MCF 10A (cell line): ENCODE data around the gene MBIP. TPM values are rescaled to one million over a fixed set of nuclear protein-coding genes. Genes with fewer than 3 reads are reported as not detected.
A peak's percentile ranks its signal among the peaks of the same experiment; 100 is the strongest.

Experiments used
- BruUV-seq: library from RNA; stranded (reverse); fragments of 400-500 nt; replicated peaks from 2 replicates; lab custom pipeline; 2021; lab: Mats Ljungman, UMichigan
- CTCF ChIA-PET: fragments of 300-600 bp; sonication (Branson Sonifier 250); formaldehyde crosslinking; extraction: SDS; loops from one replicate; lab custom pipeline; 2021; ENCODE audit warnings: antibody characterized with exemption, inconsistent platforms; lab: Yijun Ruan, JAX
- POLR2A ChIA-PET: fragments of 300-600, 350-650 bp; sonication (Branson Sonifier 250); formaldehyde crosslinking; extraction: SDS; loops from one replicate; lab custom pipeline; 2020; ENCODE audit warnings: antibody characterized with exemption, inconsistent platforms; lab: Yijun Ruan, JAX
- DNase-seq: peaks from one replicate; pipeline ENCODE4 v3.0.0-alpha.2; 2018; ENCODE audit not compliant: unreplicated experiment
- H3K27ac Mint-ChIP-seq: one replicate; pipeline ENCODE4 v1.8.0; 2022; ENCODE audit warnings: mild to moderate bottlenecking, low read depth, mixed read lengths; ENCODE audit not compliant: unreplicated experiment
- H3K27me3 Mint-ChIP-seq: one replicate; pipeline ENCODE4 v1.8.0; 2022; ENCODE audit warnings: mixed read lengths; ENCODE audit not compliant: insufficient read depth, unreplicated experiment
- H3K36me3 Mint-ChIP-seq: one replicate; pipeline ENCODE4 v1.8.0; 2022; ENCODE audit warnings: mild to moderate bottlenecking, moderate library complexity, mixed read lengths; ENCODE audit not compliant: insufficient read depth, unreplicated experiment
- H3K4me1 Mint-ChIP-seq: one replicate; pipeline ENCODE4 v1.8.0; 2022; ENCODE audit warnings: mixed read lengths; ENCODE audit not compliant: insufficient read depth, unreplicated experiment
- H3K4me3 Mint-ChIP-seq: one replicate; pipeline ENCODE4 v1.8.0; 2022; ENCODE audit warnings: mild to moderate bottlenecking, moderate library complexity, mixed read lengths; ENCODE audit not compliant: unreplicated experiment
- H3K9me3 Mint-ChIP-seq: one replicate; pipeline ENCODE4 v1.8.0; 2022; ENCODE audit warnings: mixed read lengths; ENCODE audit not compliant: unreplicated experiment
- intact Hi-C: fragments of 100-400 bp; cut with micrococcal nuclease; formaldehyde crosslinking; loops from 2 replicates; pipeline ENCODE4 v1.14.1; 2022
- total RNA-seq: library from RNA; stranded (reverse); gene quantifications from 2 replicates; pipeline ENCODE4 v1.2.3, GENCODE V29; 2022
- TF ChIP-seq, protein P1 (sequence below): fragments of 200-600 bp; IDR thresholded peaks from one replicate; pipeline ENCODE4 v1.8.0; 2022; ENCODE audit warnings: antibody characterized with exemption, mild to moderate bottlenecking; ENCODE audit not compliant: unreplicated experiment

Gene MBIP
- total RNA-seq, 1 experiment from 2014 or later: 20.9 TPM

DNA sequence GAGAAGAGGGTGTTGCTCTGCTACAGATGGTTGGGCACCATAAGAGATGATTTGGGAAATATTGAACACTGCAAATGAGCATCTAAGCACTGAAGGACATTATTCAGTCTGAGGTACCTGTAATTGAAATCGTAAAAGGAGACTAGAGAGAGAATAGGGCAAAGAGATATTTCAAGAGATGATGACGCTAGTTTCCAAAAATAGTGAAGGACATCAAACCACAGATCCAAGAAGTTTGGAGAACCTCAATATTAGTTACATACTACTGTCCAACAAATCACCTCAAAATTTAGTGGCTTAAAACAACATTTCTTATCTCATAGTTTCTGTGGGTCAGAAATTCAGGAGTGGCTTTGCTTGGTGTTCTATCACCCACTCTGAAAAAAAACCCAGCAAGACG is 4.5 kb upstream of the MBIP start:
- peaks cover 6% of the 10 kb centered on the region for H3K4me1 Mint-ChIP-seq
- DNase-seq: no peak
- TF ChIP-seq, protein P1, sequence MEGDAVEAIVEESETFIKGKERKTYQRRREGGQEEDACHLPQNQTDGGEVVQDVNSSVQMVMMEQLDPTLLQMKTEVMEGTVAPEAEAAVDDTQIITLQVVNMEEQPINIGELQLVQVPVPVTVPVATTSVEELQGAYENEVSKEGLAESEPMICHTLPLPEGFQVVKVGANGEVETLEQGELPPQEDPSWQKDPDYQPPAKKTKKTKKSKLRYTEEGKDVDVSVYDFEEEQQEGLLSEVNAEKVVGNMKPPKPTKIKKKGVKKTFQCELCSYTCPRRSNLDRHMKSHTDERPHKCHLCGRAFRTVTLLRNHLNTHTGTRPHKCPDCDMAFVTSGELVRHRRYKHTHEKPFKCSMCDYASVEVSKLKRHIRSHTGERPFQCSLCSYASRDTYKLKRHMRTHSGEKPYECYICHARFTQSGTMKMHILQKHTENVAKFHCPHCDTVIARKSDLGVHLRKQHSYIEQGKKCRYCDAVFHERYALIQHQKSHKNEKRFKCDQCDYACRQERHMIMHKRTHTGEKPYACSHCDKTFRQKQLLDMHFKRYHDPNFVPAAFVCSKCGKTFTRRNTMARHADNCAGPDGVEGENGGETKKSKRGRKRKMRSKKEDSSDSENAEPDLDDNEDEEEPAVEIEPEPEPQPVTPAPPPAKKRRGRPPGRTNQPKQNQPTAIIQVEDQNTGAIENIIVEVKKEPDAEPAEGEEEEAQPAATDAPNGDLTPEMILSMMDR: no peak
- CTCF ChIA-PET: interaction anchor here (2.0 kb wide), 1 partner anchor 254 kb away, joined by 9 read pairs; no protein-coding TSS in a partner anchor
- POLR2A ChIA-PET: no interaction called here
- no peaks in the 10 kb centered on the region for H3K9me3 Mint-ChIP-seq
- peaks cover 8% of the 10 kb centered on the region for H3K36me3 Mint-ChIP-seq
- intact Hi-C loops: no loop called here
- H3K4me3 Mint-ChIP-seq: no peak overlapping the region
- peaks cover 13% of the 10 kb centered on the region for H3K27me3 Mint-ChIP-seq
- BruUV-seq: no TSS peak
- no peak overlapping the region for H3K27ac Mint-ChIP-seq

DNA sequence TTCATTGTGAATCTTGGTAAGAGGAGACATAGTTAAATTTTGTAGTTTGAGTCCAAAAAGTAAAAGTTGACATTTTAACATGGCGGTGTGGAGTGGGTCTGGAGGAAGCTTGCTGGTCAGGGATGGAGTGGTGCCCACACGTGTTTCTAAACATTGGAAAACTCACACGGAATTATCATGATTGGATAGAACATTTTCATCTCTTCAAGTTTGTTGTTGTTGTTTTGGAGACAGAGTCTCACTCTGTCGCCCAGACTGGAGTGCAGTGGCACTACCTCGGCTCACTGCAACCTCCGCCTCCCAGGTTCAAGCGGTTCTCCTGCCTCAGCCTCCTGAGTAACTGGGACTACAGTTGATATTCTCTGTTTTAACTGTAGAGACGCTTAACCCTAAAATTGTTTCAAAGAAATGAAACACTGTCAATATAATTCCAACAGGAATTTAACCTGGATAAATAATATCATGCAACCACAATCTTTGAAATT is 502 bp upstream of the MBIP start:
- Mint-ChIP-seq H3K27ac (peak overlapping the region; percentile 96), H3K9me3 (no peaks in the 10 kb centered on the region), H3K4me3 (peak overlapping the region; percentile 99), H3K27me3 (peaks cover 13% of the 10 kb centered on the region), H3K4me1 (peaks cover 10% of the 10 kb centered on the region), H3K36me3 (peaks cover 8% of the 10 kb centered on the region)
- no peak for DNase-seq
- intact Hi-C loops: no loop called here
- TF ChIP-seq, protein P1: no peak
- POLR2A ChIA-PET: interaction anchor here (0.7 to 1.6 kb wide), 20 partner anchors 8 to 495 kb away, joined by 3 to 9 read pairs (median 4); partner anchors contain the start of gene BRMS1L
- CTCF ChIA-PET: interaction anchor here (0.6 to 1.9 kb wide), 3 partner anchors 53 to 252 kb away, joined by 3 to 5 read pairs (median 4); no protein-coding TSS in a partner anchor
- TSS peak; percentile 57 for BruUV-seq

DNA sequence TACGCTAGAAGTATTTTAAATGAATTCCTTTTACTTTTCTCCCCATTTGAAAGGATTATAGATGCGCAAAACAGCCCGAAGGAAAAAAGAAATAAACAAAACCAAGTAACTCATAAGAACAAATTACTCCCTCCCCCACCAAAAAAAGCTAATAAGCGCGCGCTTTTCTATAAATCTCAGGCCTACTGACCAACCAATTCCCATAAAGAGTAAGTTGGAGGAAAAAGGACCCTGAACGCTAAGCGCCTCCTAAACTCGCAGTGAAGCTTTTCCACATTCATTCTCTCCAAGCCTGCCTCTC is 588 bp downstream of the MBIP start:
- no TSS peak for BruUV-seq
- POLR2A ChIA-PET: interaction anchor here (0.6 to 1.6 kb wide), 19 partner anchors 20 to 1494 kb away, joined by 3 to 9 read pairs (median 4); partner anchors contain the start of genes BRMS1L and SLC25A21

DNA sequence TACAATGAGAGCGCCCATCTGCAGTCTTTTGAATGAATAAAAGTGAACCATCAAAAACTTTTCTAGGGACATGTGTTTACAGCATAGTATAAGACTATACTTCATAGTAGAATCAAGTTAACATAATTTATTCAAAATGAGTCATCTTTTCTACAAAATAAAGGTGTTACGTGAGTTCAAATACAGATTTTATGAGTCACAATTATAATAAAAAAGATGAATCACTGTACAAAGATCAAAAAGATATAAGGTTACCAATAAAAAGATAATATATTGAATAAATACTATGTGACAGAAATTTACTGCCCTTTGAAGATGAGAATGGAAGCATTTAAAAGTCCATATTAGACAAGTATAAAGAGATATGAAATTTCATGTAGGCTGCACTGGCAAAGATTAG is 2.8 kb downstream of the MBIP start:
- peak; percentile 36 for DNase-seq
- TF ChIP-seq, protein P1: no peak
- peaks cover 40% of the 10 kb centered on the region for H3K36me3 Mint-ChIP-seq
- no peaks in the 10 kb centered on the region for H3K9me3 Mint-ChIP-seq
- BruUV-seq: no TSS peak
- H3K27ac Mint-ChIP-seq: no peak overlapping the region
- H3K4me3 Mint-ChIP-seq: peak overlapping the region; percentile 99
- no peaks in the 10 kb centered on the region for H3K27me3 Mint-ChIP-seq
- POLR2A ChIA-PET: interaction anchor here (0.7 to 1.3 kb wide), 8 partner anchors 12 to 1309 kb away, joined by 3 to 6 read pairs (median 3); no protein-coding TSS in a partner anchor
- CTCF ChIA-PET: interaction anchor here (0.9 to 1.3 kb wide), 2 partner anchors 241 to 247 kb away, joined by 3 read pairs; no protein-coding TSS in a partner anchor
- peaks cover 15% of the 10 kb centered on the region for H3K4me1 Mint-ChIP-seq
- intact Hi-C loops: loop anchor here (2.0 to 10.0 kb wide), 2 partner anchors 103 to 247 kb away; no protein-coding TSS in a partner anchor

More for the DNA sequence above, 588 bp downstream of the MBIP start:
- Mint-ChIP-seq H3K27me3 (peaks cover 8% of the 10 kb centered on the region), H3K9me3 (no peaks in the 10 kb centered on the region), H3K4me1 (peaks cover 15% of the 10 kb centered on the region), H3K36me3 (peaks cover 18% of the 10 kb centered on the region), H3K4me3 (peak overlapping the region; percentile 99), H3K27ac (peak overlapping the region; percentile 96)
- TF ChIP-seq, protein P1: no peak
- intact Hi-C loops: loop anchor here (2.0 to 10.0 kb wide), 2 partner anchors 105 to 249 kb away; no protein-coding TSS in a partner anchor
- no peak for DNase-seq
- CTCF ChIA-PET: interaction anchor here (0.6 to 1.9 kb wide), 7 partner anchors 44 to 250 kb away, joined by 3 to 5 read pairs (median 4); no protein-coding TSS in a partner anchor
